B cell (primary cell): Measurements from ENCODE around the gene TRIM58. TPM values are rescaled to one million over a fixed set of nuclear protein-coding genes. Genes with fewer than 3 reads are reported as not detected.

Experiments
- ATAC-seq: fragments of 200-7000 bp; cut with Tn5 transposase; one replicate; pipeline ENCODE4 v1.10.0; 2021; ENCODE audit warnings: low read depth, mild to moderate bottlenecking, moderate number of reproducible peaks, moderate library complexity
- CTCF ChIA-PET: fragments of 350-600 bp; sonication (Branson Sonifier 250); formaldehyde crosslinking; loops from one replicate; lab custom pipeline; 2021; ENCODE audit warnings: antibody characterized with exemption, inconsistent platforms; lab: Charles Lee
- POLR2A ChIA-PET: fragments of 350-600 bp; sonication (Branson Sonifier 250); formaldehyde crosslinking; loops from one replicate; lab custom pipeline; 2021; ENCODE audit warnings: antibody characterized with exemption; lab: Charles Lee
- DNase-seq: peaks from one replicate; pipeline ENCODE4 v3.0.0; 2013
- H2AFZ ChIP-seq: 2 replicates; pipeline ENCODE4 v1.6.1; 2012; ENCODE audit warnings: mild to moderate bottlenecking, low read depth, low read length; ENCODE audit not compliant: insufficient read depth, poor library complexity, severe bottlenecking
- H3K27ac ChIP-seq, 2 donors: 1 replicate in 1 of 2; 2 replicates in 1 of 2; pipeline ENCODE4 v1.5.1; 2012 to 2013; ENCODE audit warnings: low read length in 2 of 2, mild to moderate bottlenecking in 2 of 2, moderate library complexity in 1 of 2
- H3K27me3 ChIP-seq, 4 experiments: fragments of 200-600 bp in 1 of 4; sonication (generic) in 1 of 4; replicated peaks in 1 of 4; 1 replicate in 2 of 4; 2 replicates in 2 of 4; pipeline versions ENCODE4 v1.6.1 to v1.7.0; 2013 to 2016; ENCODE audit warnings: low read length in 3 of 4, mild to moderate bottlenecking in 2 of 4, mixed read lengths in 1 of 4, moderate library complexity in 1 of 4; ENCODE audit not compliant: insufficient read depth in 4 of 4, control insufficient read depth in 3 of 4; ENCODE audit errors: control extremely low read depth in 1 of 4
- H3K36me3 ChIP-seq, 2 experiments: replicated peaks in 1 of 2; 1 replicate in 1 of 2; 2 replicates in 1 of 2; pipeline versions ENCODE4 v1.6.1 to v1.7.1; 2013; ENCODE audit warnings: low read length in 1 of 2; ENCODE audit not compliant: insufficient read depth in 2 of 2, control insufficient read depth in 1 of 2; ENCODE audit errors: control extremely low read depth in 1 of 2, extremely low read depth in 1 of 2
- H3K4me1 ChIP-seq, 2 donors: fragments of 200-600 bp in 1 of 2; sonication (generic) in 1 of 2; 1 replicate in 1 of 2; 2 replicates in 1 of 2; pipeline versions ENCODE4 v1.5.1 to v1.6.1; 2013 to 2017; ENCODE audit warnings: low read length in 2 of 2; ENCODE audit not compliant: control insufficient read depth in 2 of 2, insufficient read depth in 2 of 2
- H3K4me2 ChIP-seq: replicated peaks from 2 replicates; pipeline ENCODE3; 2012; ENCODE audit warnings: mild to moderate bottlenecking, low read depth, low read length; ENCODE audit not compliant: poor library complexity, severe bottlenecking
- H3K4me3 ChIP-seq, 5 experiments: fragments of 200-600 bp in 1 of 5; sonication (generic) in 1 of 5; 1 replicate in 3 of 5; 2 replicates in 2 of 5; pipeline versions ENCODE4 v1.5.1 to v1.7.0; 2011 to 2016; ENCODE audit warnings: low read length in 4 of 5, mild to moderate bottlenecking in 4 of 5, low read depth in 2 of 5, control low read depth in 1 of 5, moderate library complexity in 1 of 5; ENCODE audit not compliant: insufficient read depth in 1 of 5; ENCODE audit errors: control extremely low read depth in 1 of 5, extremely low read depth in 1 of 5
- H3K79me2 ChIP-seq: fragments of 200-600 bp; sonication (generic); one replicate; pipeline ENCODE4 v1.6.0; 2016; ENCODE audit warnings: low read length; ENCODE audit not compliant: control insufficient read depth, insufficient read depth
- H3K9ac ChIP-seq: fragments of 200-600 bp; sonication (generic); 2 replicates; pipeline ENCODE4 v1.6.1; 2017; ENCODE audit warnings: mild to moderate bottlenecking, low read length, moderate library complexity
- H3K9me3 ChIP-seq, 3 donors: one replicate each; pipeline versions ENCODE4 v1.6.1 to v1.7.1; 2013; ENCODE audit warnings: low read length in 2 of 3; ENCODE audit not compliant: control insufficient read depth in 2 of 3, insufficient read depth in 1 of 3; ENCODE audit errors: control extremely low read depth in 1 of 3
- H4K20me1 ChIP-seq: 2 replicates; pipeline ENCODE4 v1.6.0; 2012; ENCODE audit warnings: mild to moderate bottlenecking, low read length; ENCODE audit not compliant: insufficient read depth, control insufficient read depth, poor library complexity, severe bottlenecking
- H3K27ac Mint-ChIP-seq: one replicate; pipeline ENCODE4 v1.8.0; 2021; ENCODE audit warnings: mixed read lengths
- H3K27me3 Mint-ChIP-seq: one replicate; pipeline ENCODE4 v1.8.0; 2021; ENCODE audit warnings: mixed read lengths
- H3K4me1 Mint-ChIP-seq: one replicate; pipeline ENCODE4 v1.8.0; 2021; ENCODE audit warnings: mixed read lengths
- H3K4me3 Mint-ChIP-seq: one replicate; pipeline ENCODE4 v1.8.0; 2021; ENCODE audit warnings: mixed read lengths
- H3K9me3 Mint-ChIP-seq: one replicate; pipeline ENCODE4 v1.8.0; 2022; ENCODE audit warnings: mixed read lengths; ENCODE audit not compliant: insufficient read depth
- CTCF ChIP-seq: fragments of 200-600 bp; IDR thresholded peaks from one replicate; pipeline ENCODE4 v1.8.0; 2022; ENCODE audit warnings: antibody characterized with exemption, mild to moderate bottlenecking
- EZH2 ChIP-seq: IDR thresholded peaks from 2 replicates; pipeline ENCODE4 v1.6.1; 2012; ENCODE audit warnings: borderline replicate concordance, low read depth, mild to moderate bottlenecking, moderate library complexity, low read length; ENCODE audit not compliant: insufficient read depth, poor library complexity, severe bottlenecking
- WGBS: methylation state at CpG from one replicate; pipeline ENCODE4 v1.1.5; 2013; ENCODE audit warnings: missing lambda C conversion rate; ENCODE audit not compliant: insufficient coverage; 5-methylcytosine and 5-hydroxymethylcytosine counted together
- intact Hi-C: fragments of 100-400 bp; cut with micrococcal nuclease; formaldehyde crosslinking; loops from one replicate; pipeline ENCODE4 v1.10.0; 2022
- polyA plus RNA-seq: library from polyadenylated mRNA; depleted of rRNA; stranded (reverse); fragments of >200 nt; gene quantifications from 2 replicates; pipeline ENCODE4 v1.2.3, GENCODE V29; 2012
- total RNA-seq, 2 donors: library from RNA; stranded (reverse); fragments of 120-200 nt in 1 of 2; gene quantifications; 1 replicate in 1 of 2; 2 replicates in 1 of 2; pipeline versions ENCODE4 v1.2.3 to v1.2.4, GENCODE V29; 2013 to 2022

The TRIM58 gene
- total and polyA plus RNA-seq, 2 donors (not counting 1 experiment from before 2014, with no cell fraction given) = 0.84 to 1.5 TPM

GRCh38 chr1:247913786-247914185, 56.8 kb downstream of the TRIM58 start:
- intact Hi-C loops = no loop called here
- CTCF ChIA-PET = no interaction called here
- Histone ChIP-seq H3K4me2 (no peak overlapping the region), H3K27me3 (no peaks in the 10 kb centered on the region), H2AFZ (no peak overlapping the region), H3K4me3 (no peak overlapping the region), H3K9ac (no peak overlapping the region), H3K36me3 (no peaks in the 10 kb centered on the region), H4K20me1 (no peaks in the 10 kb centered on the region), H3K4me1 (no peaks in the 10 kb centered on the region), H3K9me3 (no peaks in the 10 kb centered on the region), H3K27ac (no peak overlapping the region), H3K79me2 (no peaks in the 10 kb centered on the region)
- TF ChIP-seq CTCF (no peak), EZH2 (no peak)
- WGBS = 56% methylated on average over 2 of the region's 2 CpGs
- Mint-ChIP-seq H3K9me3 (no peaks in the 10 kb centered on the region), H3K4me3 (no peak overlapping the region), H3K27me3 (no peaks in the 10 kb centered on the region), H3K27ac (no peak overlapping the region), H3K4me1 (peaks cover 2% of the 10 kb centered on the region)
- ATAC-seq (no peak), DNase-seq (no peak)
- POLR2A ChIA-PET = no interaction called here

GRCh38 chr1:247914941-247915662, 58.1 kb downstream of the TRIM58 start:
- CTCF ChIA-PET = no interaction called here
- no peak overlapping the region for H2AFZ ChIP-seq
- no peak overlapping the region for H3K4me3 ChIP-seq
- DNase-seq (no peak), ATAC-seq (no peak)
- no peak overlapping the region for H3K4me2 ChIP-seq
- no peaks in the 10 kb centered on the region for H4K20me1 ChIP-seq
- Mint-ChIP-seq H3K27ac (no peak overlapping the region), H3K9me3 (no peaks in the 10 kb centered on the region), H3K27me3 (no peaks in the 10 kb centered on the region), H3K4me3 (no peak overlapping the region), H3K4me1 (peaks cover 2% of the 10 kb centered on the region)
- no peak for TF ChIP-seq CTCF
- TF ChIP-seq EZH2 = no peak
- POLR2A ChIA-PET = no interaction called here
- H3K79me2 ChIP-seq = no peaks in the 10 kb centered on the region
- H3K36me3 ChIP-seq = no peaks in the 10 kb centered on the region
- H3K9ac ChIP-seq = no peak overlapping the region
- WGBS = 61% methylated on average over 4 of the region's 4 CpGs
- H3K27ac ChIP-seq = no peak overlapping the region
- intact Hi-C loops = no loop called here
- H3K27me3 ChIP-seq = no peaks in the 10 kb centered on the region
- H3K9me3 ChIP-seq = no peaks in the 10 kb centered on the region
- no peaks in the 10 kb centered on the region for H3K4me1 ChIP-seq
